Fibroblast of mammary gland (primary cell): ENCODE results near the gene PPFIBP2.

Source experiments
- DNase-seq: peaks from one replicate; pipeline ENCODE4 v3.0.0-alpha.2; 2010; ENCODE audit warnings: low read depth
- H3K4me3 ChIP-seq: 2 replicates; pipeline ENCODE4 v1.5.1; 2011; ENCODE audit warnings: low read depth, mild to moderate bottlenecking, low read length, moderate library complexity; ENCODE audit not compliant: control insufficient read depth
- TF ChIP-seq, protein P1 (sequence below): conservative IDR thresholded peaks from 2 replicates; pipeline ENCODE4 v1.5.1; 2011; ENCODE audit warnings: low read depth, low read length, inconsistent platforms; ENCODE audit not compliant: control insufficient read depth, insufficient read depth

PPFIBP2 gene

DNA sequence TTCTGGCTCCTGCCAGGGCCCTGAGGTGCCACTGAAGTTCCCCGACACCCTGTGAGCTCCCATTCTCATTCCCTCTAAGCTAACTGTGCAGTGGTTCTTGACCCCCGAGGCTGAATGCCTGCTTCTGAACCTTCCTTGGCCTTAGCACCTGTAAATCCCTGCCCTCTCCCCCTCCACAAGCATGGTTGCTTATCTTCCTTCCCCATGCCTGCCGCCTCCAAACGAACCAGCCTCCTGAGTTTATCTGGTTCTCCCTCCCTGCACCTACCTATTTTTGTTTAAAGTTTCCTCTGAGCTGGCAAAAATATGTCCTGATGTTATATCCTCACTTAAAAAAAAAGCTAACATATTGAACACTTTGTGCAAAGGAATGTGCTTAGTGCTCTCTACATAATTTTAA is 33.9 kb downstream of the PPFIBP2 start:
- DNase-seq = no peak
- TF ChIP-seq, protein P1, sequence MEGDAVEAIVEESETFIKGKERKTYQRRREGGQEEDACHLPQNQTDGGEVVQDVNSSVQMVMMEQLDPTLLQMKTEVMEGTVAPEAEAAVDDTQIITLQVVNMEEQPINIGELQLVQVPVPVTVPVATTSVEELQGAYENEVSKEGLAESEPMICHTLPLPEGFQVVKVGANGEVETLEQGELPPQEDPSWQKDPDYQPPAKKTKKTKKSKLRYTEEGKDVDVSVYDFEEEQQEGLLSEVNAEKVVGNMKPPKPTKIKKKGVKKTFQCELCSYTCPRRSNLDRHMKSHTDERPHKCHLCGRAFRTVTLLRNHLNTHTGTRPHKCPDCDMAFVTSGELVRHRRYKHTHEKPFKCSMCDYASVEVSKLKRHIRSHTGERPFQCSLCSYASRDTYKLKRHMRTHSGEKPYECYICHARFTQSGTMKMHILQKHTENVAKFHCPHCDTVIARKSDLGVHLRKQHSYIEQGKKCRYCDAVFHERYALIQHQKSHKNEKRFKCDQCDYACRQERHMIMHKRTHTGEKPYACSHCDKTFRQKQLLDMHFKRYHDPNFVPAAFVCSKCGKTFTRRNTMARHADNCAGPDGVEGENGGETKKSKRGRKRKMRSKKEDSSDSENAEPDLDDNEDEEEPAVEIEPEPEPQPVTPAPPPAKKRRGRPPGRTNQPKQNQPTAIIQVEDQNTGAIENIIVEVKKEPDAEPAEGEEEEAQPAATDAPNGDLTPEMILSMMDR = no peak
- H3K4me3 ChIP-seq = no peak overlapping the region

DNA sequence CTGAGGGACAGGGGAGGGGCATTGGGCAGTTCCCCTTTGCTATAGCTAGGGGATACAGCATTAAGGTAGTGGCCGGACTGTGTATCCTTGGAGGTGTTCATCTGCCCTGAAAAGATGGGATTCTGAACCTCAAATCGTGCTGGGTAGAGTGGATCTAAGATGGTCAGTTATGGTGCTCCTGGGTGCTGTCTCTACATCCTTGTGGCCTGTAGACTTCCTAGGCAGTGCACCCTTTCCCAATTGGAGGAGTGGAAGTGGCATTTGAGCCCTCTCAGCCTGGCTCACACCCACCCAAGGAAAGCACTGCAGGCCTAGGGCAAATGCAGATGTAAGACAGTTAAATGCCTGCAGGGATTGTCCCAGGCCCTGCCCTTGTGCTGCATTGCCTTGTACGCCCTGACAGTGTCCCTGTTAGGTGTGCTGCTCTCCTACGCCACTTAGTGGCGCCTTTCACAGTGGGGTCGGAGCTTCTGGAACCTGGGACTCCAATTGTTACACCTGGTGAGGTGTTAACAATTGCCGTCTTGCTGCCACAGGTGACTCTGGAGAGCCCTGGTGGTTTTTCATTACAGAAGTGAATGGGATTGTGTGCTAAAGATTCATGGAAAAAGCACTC is 35.0 kb downstream of the PPFIBP2 start:
- TF ChIP-seq, protein P1 = no peak
- DNase-seq = no peak

DNA sequence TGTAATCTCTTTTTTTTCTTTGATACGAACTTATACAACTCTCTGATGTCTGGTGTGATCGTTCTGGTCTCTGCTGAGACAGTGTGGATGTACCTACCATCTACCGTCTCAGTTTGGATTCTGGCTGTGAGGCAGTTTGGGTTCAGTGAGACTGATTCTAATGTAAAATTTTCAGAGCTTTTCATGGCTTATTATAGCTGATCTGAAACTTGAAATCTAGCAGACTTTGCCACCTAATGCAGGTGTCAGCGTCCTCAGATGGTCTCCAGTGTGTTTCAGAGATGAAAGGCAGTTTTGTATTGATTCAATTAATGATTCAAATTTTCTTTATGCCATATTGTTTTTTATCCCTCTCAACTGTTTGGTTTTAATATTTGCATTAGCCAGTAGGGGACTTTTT is 35.9 kb downstream of the PPFIBP2 start:
- no peak for DNase-seq
- no peak overlapping the region for H3K4me3 ChIP-seq
- TF ChIP-seq, protein P1 = no peak

More for the DNA sequence above, 35.0 kb downstream of the PPFIBP2 start:
- no peak overlapping the region for H3K4me3 ChIP-seq

DNA sequence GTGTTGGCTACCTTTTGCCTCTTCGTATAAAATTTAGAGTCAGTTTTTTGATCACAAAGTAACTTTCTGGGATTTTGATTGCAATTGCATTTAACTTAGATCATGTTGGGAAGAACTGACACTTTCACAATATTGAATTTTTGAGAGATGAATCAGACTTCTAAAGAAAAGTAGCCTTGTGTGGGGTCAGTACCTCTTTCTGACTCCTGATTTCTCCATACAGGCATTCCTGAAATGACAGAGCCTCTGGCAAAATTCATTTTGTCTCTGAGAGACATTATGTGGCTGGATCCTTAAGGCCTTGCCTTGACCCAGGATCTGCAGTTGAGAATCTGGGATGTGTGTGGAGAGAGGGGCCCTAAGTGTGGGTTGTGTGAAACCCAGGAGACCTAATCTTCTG is 37.8 kb downstream of the PPFIBP2 start:
- H3K4me3 ChIP-seq = no peak overlapping the region
- TF ChIP-seq, protein P1 = no peak
- DNase-seq = peak; percentile 70

DNA sequence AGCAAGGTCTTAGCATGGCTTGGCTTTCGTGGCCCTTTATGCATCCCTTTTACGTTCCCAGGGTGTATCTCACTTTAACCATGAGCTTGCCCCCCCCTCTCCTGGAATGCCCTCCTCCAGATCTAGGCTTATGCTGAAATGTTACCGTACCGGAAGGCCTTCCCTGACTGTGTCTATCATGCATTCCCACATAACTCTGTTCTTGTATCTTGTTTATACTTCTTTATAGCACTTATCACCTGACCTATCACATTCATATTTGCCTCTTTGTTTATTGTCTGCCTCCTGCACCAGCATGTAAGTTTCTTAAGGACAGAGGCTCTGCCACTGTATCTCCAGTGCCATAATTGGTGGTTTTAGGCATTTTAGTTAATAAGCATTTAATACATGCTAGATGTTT is 38.9 kb downstream of the PPFIBP2 start:
- DNase-seq = no peak
- no peak overlapping the region for H3K4me3 ChIP-seq

DNA sequence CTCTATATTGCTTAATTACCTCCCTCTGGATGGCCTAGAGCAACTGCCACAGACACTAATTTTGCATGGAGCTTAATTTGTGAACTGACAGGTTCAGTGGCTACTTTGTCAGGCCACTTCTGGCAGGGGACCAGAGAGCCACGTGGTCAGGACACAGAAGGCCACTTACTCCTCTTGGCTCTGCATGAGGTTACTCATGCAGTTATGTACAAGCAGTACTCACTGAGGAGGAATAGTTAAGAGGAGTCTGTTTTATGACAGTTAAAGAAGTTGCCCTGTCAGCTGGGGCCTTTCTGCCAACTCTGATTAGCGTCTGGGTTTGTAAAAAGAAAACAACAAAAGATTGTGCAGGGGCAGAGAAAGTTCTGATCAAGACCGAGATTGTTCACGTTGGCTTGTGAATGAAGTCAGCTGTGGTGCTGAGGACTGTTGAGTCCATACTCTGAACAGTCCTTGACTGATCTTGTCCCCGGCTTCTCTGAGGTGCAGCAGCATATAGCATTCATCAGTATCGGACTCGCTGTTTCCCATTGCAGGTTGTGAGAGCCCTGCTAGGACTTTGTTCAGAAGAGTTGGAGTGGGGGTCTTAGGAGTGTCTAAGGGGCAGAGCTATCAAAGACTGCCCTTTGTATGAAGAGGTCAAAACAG is 41.4 kb downstream of the PPFIBP2 start:
- DNase-seq = peak; percentile 42
- H3K4me3 ChIP-seq = no peak overlapping the region
- TF ChIP-seq, protein P1 = no peak

More for the DNA sequence above, 38.9 kb downstream of the PPFIBP2 start:
- TF ChIP-seq, protein P1 = no peak
